ENCODE data around the gene MAPK9.
A peak's percentile ranks its signal among the peaks of the same experiment; 100 is the strongest.
"Not testable (repeated sequence)": the region's sequence is repeated elsewhere in the genome, so short reads cannot be mapped to it uniquely, and the experiment has no call there.

MAPK9 gene

DNA sequence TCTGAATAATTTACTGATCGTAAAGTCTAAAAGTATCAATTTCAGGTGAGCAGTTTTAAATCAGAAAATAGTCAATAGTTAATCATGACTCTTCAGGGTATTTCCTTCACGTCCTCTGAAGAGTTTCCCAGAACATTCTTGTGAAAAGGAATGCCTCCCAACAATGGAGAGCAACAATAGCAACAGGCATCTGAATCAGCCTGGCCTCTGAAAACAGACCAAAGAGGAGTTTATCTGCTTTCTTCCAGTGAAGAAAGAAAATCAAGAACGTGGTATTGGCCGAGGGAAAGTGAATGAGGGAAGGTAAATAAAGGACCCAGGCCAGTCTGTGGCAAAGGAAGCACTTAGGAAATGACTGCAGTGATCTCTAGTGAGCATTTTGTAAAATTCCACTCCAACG lies 56.8 kb downstream of the MAPK9 start:
- DNase-seq (ENCODE audit: low read depth in 2 of 2, low spot score in 1 of 2) = no peak

DNA sequence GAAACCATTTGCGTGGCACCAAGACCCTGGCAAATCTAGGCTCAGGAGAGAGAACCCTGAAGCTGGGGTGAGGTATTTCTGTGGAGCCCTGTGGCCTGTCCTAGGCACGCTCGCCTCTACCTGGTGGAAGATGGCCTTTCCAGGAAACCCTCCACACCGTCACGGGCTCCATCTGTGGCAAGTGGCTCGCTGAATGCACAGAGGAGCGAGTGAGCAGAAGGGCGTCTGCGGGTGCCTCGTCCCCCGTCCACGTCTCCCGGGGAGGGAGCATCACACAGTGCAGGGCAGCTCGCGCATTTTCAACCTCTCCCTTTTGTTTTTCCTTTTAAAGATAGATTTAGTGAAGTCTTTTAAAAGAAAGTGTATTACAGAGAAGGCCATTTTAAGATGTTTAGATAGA lies 57.6 kb downstream of the MAPK9 start:
- DNase-seq (ENCODE audit: low read depth in 2 of 2, low spot score in 1 of 2) = no peak

DNA sequence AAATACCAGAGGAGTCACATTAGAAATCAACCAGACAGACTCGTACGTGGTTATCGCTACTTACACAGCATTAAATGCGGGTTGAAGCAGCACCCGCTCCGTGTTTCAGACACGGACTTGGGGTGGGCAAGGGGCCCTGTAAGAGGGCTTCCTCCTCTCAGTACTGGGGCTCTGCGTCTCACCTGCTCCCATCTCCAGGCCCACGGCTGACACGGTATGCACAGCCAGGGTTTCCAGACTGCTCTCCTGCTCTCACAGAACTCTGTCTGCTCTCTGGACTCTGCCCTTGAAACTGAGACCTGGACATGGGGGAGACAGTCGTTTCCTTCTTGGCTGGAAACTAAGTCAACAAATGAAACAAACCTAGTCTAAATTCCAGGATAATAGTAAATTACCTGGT lies 58.2 kb downstream of the MAPK9 start:
- no peak for DNase-seq (ENCODE audit: low read depth in 2 of 2, low spot score in 1 of 2)

DNA sequence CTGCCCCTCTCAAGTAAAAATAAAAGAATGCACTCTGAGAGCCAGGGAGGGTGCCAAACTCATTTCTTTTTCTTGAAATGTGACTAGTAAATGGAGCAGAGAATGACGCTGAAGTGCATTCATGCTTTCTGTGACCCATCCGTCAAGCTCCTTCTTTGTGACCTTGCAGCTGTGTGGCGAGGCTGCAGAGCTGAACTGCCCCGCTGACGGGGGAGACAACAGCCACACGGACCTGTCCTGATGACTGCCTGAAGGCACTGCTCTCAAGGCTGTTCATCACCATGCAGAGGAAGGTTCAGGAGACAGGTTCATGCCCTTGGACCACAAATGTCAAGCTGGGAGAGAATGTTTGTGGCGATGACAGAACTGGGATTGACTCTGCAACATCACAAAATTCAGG lies 61.9 kb downstream of the MAPK9 start:
- no peak for DNase-seq (ENCODE audit: low read depth in 2 of 2, low spot score in 1 of 2)

DNA sequence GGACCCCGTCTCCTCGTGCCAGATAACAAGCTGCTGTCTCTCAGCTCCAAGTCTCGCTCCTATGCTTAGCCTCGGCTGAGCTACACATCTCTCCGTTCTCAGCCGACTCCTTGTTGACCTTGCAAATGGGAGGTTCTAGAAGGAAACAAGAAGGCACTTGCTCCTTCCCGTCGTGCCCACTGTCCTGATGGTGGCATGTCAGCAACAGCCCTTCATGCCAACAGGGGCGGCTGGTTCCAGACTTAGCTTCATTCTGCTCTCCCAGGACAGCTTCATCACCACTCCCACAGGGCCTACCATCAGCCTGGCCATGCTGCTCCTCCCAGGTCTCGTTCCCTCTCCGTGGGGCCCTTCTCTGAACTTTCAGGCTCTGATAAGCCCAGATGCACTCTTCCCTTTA lies 69.8 kb downstream of the MAPK9 start:
- no peak for DNase-seq (ENCODE audit: low read depth in 2 of 2, low spot score in 1 of 2)

DNA sequence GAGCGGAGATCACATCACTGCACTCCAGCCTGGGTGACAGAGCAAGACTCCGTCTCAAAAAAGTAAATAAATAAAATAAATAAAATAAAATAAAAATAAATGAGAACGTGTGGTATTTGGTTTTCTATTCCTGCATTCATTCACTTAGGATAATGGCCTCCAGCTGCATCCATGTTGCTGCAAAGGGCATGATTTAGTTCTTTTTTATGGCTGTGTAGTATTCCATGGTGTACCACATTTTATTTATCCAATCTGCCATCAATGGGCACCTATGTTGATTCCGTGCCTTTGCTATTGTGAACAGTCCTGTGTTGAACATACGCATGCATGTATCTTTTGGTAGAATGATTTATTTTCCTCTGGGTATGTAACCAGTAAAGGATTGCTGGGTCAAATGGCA lies 74.1 kb downstream of the MAPK9 start:
- DNase-seq (ENCODE audit: low read depth in 2 of 2, low spot score in 1 of 2) = no peak

DNA sequence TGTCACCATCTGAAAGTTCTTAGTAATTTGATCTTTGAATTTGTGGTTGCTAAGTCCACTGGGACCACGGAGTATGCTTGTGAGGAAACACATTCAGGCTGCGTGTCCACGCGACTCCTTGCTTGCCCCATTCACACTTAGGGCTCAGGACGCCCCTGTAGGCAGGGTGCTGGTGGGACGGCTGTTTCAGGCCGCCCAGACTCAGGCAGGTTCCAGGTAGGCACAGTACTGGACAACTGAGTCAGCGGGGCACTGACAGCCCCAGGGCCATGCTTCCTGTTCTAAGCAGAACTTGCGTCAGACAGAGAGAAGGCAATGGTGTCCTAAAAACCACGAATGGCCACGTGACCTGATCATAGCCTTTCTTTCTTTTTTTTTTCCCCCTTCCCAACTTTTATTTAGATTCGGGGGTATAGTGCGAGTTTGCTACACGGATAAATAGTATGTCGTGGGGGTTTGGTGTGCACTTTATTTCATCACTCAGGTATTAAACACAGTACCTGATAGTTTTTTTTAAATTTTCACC lies 75.2 kb downstream of the MAPK9 start:
- no peak for DNase-seq (ENCODE audit: low read depth in 2 of 2, low spot score in 1 of 2)

DNA sequence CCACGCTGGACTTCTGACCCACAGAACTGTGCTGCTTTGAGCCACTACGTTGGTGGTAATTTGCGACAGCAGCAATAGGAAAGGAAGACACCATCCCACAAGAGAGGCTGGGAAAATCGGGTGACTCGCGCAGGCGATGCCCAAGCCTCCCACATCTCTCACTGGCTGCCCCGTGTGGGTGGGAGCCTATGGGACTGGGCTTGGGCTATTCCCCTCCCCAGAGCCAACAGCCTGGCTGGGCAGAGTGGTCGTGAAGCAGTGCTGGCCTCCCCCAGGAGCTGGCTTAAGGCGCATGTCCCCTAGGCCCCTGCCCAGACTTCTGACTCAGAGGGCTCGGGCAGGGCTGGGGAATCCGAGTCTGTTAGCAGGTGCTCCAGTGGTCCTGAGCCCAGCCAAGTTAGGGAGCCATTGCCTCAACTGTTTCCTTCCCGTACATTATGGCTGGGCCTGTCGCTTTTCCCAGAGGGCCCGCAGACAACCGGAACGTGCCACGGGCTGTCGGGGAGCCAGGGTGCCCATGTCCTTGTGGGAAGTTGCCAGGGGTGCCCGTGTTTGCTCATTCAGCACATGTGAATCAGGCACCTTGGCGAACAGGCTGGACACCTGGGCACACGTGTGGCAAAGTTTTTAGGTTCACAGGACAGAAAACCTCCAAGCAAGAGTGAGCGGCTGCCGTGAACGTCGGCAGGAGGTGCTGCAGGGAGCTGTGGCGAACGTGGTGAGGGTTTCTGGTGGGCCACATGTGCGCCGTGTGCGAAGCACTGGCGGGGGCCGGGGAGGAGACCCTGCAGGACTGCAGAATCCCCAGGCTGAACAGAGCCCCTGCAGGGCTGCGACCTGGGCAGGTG lies 75.9 kb downstream of the MAPK9 start:
- DNase-seq (ENCODE audit: low read depth in 2 of 2, low spot score in 1 of 2) = no peak

DNA sequence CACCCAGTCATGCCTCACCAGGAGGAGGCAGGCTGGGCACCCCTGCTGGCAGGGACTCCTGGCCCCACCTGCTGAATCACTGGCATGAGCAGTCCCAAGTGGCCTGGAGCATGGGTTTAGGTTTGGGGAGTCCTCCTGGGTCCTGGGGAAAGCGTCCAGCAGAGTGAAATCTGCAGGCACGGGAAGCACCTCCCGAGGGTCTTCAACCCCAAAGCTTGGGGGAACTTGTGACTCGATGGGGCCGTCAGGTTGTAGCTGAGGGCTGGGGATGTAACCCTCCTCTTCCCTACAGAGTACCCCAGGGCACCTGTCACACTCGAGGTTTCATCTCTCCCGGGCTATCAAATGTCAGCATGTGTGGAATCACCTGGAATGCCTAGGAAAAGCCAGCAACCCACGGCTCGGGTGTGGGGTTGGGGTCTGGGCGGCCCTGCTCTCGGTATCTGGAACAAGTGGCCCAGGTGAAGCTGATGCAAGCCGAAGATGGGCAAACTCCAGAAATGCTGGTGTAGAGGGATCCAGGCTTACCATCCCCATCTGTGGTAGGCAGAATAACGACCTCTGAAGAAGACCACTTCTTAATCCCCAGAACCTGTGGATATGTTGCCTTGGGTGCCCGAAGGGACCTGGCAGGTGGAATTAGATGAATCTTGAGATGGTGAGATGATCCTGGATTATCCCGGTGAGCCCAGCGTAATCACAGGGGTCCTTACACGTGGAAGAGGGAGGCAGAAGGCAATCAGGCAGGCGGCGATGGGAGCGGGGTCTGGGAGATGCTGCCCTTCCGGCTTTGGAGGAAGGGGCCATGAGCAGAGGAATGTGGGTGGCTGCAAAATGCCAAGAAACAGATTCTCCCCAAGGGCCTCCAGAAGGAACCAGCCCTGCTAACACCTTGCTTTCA lies 76.8 kb downstream of the MAPK9 start:
- DNase-seq (ENCODE audit: low read depth in 2 of 2, low spot score in 1 of 2) = no peak

DNA sequence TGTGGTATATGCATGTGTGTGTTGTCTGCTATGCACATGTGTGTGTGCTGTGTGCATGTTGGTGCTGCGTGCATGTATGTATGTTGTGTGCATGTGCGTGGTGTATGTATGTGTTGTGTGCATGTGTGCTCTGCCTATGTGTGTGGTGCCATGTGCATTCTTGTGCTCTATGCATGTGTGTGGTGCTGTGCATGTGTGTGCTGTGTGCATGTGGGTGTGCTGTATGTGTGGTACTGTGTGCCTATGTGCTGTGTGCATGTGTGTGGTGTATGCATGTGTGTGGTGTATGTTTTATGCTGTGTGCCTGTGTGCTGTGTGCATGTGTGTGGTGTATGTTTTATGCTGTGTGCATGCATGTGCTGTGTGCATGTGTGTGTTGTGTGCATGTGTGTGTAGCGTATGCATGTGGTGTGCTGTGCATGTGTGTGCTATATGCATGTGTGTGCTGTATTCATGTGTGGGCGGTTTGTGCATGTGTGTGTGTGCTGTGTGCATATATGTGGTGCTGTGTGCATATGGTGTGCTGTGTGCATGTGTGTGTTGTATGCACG lies 78.2 kb downstream of the MAPK9 start:
- no peak for DNase-seq (ENCODE audit: low read depth in 2 of 2, low spot score in 1 of 2)

DNA sequence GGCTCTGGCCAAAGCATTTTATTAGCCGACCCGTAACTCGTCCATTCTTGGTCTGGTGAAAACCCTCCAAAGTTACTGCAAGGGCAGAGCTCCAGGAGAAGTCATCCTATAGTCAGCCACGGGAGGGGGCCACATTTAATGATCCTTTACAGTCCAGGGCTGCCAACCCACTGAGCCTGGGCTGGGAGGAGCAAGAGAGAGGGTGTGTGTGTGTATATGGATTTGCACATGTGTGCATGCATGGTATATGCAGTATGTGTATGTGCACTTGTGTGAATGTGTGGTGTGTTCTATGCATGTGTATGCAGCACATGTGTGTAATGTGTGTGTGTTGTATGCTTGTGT lies 78.7 kb downstream of the MAPK9 start:
- DNase-seq (ENCODE audit: low read depth in 2 of 2, low spot score in 1 of 2) = no peak

DNA sequence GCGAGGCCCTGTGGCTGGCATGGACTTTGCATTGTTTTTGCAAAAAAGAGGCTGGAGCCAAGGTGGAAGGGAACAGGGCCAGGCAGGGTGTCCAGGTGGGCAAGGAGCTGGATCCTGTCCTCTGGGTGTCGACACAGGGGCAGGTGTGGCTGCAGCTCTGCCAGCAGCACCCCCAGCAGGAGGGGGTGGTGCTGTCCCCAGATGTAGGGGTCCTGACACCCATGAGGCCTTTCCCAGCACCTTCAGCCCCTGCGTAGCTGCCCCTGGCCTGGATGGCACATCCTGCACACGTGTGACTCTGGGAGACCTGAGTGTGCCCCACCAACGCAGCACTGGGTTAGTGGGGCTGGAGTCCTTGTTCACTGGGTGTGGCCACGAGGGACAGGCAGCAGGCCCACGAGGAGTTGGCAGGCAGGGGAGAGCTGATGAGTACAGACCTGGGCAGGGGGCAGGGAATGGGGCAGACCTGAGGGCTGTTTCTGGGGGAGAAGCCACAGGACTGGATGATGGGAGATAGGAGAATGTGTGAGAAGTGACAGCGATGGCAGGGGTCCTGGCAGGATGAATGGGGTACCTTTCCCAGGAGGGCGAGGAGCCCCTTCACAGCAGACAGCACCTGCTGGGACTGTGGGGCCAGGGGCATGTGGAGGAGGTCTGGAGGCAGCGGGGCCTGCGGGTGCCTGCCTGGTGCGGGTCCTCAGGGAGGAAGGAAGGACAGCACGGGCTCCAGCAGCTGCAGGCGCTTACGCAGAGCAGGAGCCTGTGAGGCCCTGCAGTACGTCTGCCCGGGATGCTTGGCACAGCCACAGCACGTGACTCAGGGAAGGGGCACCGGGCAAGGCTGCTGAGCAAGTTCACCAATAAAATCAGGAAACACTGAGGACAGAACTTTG lies 79.3 kb downstream of the MAPK9 start:
- DNase-seq (ENCODE audit: low read depth in 2 of 2, low spot score in 1 of 2) = no peak

DNA sequence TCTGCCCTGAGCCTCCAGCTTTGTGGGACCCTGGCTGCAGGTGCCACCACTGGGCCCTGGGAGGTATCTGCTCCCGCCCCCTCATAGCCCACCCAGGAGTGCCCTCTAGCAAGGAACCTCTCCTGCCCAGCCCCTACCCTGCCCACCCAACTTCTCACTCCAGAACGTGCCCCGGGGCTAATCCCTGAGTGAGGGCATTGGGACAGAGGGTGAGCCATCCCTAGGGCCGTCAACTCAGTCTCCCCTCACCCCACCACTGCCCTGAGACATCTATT lies 80.2 kb downstream of the MAPK9 start:
- no peak for DNase-seq (ENCODE audit: low read depth in 2 of 2, low spot score in 1 of 2)

DNA sequence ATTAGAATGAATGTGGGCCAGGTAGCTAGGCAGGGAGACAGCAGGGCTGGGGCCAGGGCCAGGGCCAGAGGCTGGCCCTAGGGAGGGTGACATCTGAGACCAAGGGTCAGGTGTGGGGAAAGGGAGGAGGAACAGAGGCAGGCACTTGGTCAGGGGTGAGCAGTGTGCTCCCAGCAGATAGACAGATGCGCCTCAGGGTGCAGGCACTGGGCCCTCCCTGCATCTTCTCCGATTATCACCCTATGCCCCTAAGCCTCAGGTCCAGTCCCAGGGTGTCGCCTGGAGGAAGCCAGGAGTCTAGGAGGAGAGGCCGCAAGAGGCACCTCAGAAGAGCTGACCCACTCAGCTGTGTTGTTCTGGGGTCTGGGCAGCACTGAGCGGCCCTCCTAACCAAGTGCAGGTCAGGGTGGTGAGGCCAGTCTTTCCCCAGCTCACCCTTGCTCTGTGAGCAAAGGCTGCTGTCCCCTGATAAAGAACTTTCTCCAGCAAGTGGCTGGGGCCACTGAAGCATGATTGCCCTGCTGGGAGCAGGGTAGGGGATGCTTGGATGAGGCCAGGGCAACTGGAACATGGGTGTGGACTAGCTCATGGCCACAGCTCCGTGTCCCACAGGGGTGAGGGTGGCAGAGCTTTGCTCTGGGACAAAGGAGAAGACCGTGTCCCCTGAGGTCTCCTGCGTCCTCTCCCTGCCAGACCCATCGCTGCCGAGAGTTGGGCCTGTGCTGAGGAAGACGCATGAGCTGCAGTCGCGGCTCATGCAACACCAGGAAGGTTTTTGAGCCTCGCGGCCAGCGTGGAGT lies 80.7 kb downstream of the MAPK9 start:
- no peak for DNase-seq (ENCODE audit: low read depth in 2 of 2, low spot score in 1 of 2)

DNA sequence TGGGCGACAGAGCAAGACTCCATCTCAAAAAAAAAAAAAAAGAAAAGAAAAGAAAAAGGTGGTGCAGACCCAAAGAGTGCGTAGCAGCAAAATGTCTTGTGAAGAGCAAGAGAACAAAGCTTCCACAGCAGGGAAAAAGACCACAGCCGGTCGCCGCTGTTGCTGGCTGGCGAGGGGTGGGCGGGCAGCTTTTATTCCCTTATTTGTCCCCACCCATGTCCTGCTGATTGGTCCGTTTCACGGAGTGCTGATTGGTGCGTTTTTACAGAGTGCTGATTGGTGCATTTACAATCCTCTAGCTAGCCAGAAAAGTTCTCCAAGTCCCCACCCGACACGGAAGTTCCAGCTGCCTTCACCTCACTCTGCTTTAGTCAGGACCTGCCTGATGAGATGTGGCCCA lies 81.8 kb downstream of the MAPK9 start:
- not testable (repeated sequence) for DNase-seq (ENCODE audit: low read depth in 2 of 2, low spot score in 1 of 2)

DNA sequence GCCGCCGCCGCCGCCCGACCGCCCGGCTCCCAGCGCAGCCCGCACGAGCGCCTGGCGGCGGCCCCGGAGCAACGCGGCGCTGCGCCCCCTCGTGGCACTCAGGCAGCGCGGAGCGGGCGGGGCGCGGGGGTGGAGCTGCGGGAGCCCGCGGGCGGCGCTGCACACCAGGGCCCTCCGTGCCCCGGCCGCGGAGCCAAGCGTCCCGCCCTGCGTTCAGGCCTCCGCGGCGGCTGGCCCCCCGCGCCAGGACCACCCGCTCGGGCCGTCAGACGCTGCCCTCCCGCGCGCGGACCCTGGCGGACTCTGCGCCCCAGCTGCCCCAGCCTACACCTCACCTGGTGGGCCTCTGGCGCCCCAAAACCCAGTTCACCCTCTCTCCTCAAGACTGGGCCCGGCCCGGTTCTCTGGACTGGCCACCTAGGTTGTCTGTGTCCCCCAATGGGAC lies 82.7 kb downstream of the MAPK9 start, which contains the start of gene RASGEF1C:
RASGEF1C (minus strand) TSS at position 75 of the 445 bp plus-strand sequence. CDS start 71,159 bp downstream, outside the sequence.
- peak in 1 of 2 donors; percentile 12 for DNase-seq (ENCODE audit: low read depth in 2 of 2, low spot score in 1 of 2)

DNA sequence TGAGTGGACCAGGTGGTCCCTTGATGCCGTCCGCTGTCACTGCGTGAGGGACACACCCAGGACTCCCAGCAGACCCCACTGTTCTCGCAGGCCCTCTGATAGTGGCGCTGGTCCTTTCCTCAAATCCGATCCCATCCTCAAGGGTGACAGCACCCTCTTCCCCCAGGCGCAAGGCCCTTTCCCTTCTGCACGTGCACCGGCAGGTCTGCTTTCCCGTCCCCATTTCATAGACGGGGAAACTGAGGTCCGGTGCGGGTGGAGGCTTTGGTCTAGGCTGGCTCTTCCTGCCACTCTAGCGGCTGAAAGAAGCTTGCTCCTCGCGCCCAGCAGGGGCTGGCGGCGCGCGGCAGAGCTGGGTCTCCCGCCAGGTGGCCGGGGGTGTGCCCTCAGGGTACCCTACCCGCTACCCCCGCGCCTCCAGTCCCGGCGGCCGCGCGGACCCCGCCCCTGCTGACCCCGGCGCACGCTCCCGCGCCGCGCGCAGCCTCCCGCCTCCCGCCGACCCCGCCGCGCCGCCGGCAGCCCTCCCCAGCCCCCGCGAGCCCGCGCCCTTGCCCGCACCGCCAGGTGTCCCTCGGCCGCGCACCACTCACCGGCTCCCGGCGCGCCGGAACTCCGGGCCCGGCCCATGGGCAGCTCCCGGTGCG lies 83.3 kb downstream of the MAPK9 start:
- DNase-seq (ENCODE audit: low read depth in 2 of 2, low spot score in 1 of 2) = no peak

DNA sequence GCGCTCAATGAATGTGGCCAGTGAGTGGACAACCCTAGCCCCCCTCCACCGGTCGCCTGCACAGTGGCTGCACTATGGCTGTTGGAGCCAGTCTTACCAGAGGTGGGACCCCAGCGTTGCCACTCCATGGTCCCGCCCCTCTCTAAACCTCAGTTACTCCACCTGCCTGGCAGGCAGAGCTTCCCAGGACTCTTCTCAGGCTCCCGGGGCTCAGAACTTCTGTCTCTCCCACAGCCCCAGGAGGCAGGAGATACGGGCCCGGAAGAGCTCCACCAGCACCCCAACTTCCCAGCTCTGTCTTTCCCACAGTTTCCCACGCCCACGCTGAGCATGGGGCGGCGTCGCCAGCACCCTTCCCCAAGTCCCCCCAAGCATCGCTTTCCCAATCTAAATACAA lies 83.8 kb downstream of the MAPK9 start:
- DNase-seq (ENCODE audit: low read depth in 2 of 2, low spot score in 1 of 2) = no peak

DNA sequence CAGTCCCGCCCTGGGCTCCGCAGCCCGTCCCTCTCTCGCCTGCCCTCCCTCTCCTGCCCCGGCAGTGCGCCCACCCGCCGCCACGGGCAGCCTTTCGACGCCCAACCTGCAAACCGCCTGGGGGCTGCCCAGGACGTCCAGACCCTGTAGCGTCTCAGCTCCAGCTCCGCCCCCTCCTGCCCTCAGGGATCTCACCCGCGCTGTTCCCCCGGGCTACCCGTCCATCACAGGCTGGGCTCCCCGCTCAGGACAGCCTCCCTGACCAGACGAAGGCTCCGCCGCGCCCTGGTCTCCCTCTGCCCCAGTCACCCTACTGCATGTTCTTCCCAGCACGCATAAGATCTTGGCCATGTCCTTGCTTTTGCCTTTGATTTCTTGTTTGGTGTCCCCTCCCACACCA lies 84.3 kb downstream of the MAPK9 start:
- DNase-seq (ENCODE audit: low read depth in 2 of 2, low spot score in 1 of 2) = no peak

DNA sequence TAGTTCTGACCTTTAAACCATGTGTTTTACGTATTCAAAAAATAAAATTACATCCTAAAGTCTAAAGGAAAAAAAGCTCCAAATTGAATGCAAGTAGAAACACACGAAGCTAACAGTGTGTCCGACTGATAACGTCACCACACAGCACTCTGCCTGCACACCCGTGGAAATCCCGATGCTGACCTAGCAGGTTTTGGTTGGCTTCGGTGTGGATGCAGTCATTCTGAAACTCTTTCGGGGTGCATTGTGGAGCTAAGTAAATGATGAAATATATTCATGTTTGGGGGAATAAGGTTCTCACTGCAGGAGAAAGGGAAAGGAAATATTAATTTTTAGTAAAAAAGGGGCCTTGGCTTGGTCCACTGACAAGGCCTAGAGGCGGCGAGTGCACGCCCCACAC lies 84.9 kb downstream of the MAPK9 start:
- DNase-seq (ENCODE audit: low read depth in 2 of 2, low spot score in 1 of 2) = no peak

All from stimulated activated CD8-positive, alpha-beta memory T cell treated with anti-CD3 and anti-CD28 coated beads, Interleukin-4, amount 100 ng/mL, for 4 hours (primary cell).